IMR-90 (cell line): ENCODE data around the gene USH1G. TPM values are rescaled to one million over a fixed set of nuclear protein-coding genes. Genes with fewer than 3 reads are reported as not detected.

ENCODE experiments used
- ATAC-seq: fragments of 200-7000 bp; cut with Tn5 transposase; 2 replicates; pipeline ENCODE4 v1.9.1; 2020; ENCODE audit warnings: low read depth, mild to moderate bottlenecking, moderate library complexity
- BruUV-seq: library from RNA; stranded (reverse); fragments of 400-500 nt; replicated peaks from 2 replicates; lab custom pipeline; 2021; lab: Mats Ljungman, UMichigan
- CTCF ChIA-PET: fragments of 300-600 bp; formaldehyde crosslinking; extraction: SDS; loops from one replicate; lab custom pipeline; 2021; ENCODE audit warnings: antibody characterized with exemption; lab: Yijun Ruan, JAX
- POLR2A ChIA-PET: fragments of 300-600 bp; sonication (Branson Sonifier 250); formaldehyde crosslinking; loops from one replicate; lab custom pipeline; 2022; ENCODE audit warnings: antibody characterized with exemption; ENCODE audit not compliant: unreplicated experiment; lab: Charles Lee
- DNase-seq: peaks from one replicate; pipeline ENCODE4 v3.0.0; 2013
- H2AFZ ChIP-seq: replicated peaks from 2 replicates; pipeline ENCODE3; 2013; ENCODE audit warnings: low read length, mild to moderate bottlenecking; ENCODE audit not compliant: poor library complexity
- H2AK5ac ChIP-seq: 2 replicates; pipeline ENCODE4 v1.6.1; 2013; ENCODE audit warnings: low read depth, low read length, inconsistent platforms
- H2AK9ac ChIP-seq: replicated peaks from 2 replicates; pipeline ENCODE3; 2013; ENCODE audit warnings: mild to moderate bottlenecking, low read depth, low read length, moderate library complexity; ENCODE audit not compliant: poor library complexity
- H2BK120ac ChIP-seq: 2 replicates; pipeline ENCODE4 v1.6.1; 2013; ENCODE audit warnings: low read depth, low read length, inconsistent platforms
- H2BK15ac ChIP-seq: 3 replicates; pipeline ENCODE4 v1.6.1; 2013; ENCODE audit warnings: low read depth, low read length, inconsistent platforms
- H2BK20ac ChIP-seq: 2 replicates; pipeline ENCODE4 v1.6.1; 2013; ENCODE audit warnings: low read depth, mild to moderate bottlenecking, inconsistent platforms, low read length, moderate library complexity
- H2BK5ac ChIP-seq: 2 replicates; pipeline ENCODE4 v1.6.1; 2013; ENCODE audit warnings: mild to moderate bottlenecking, low read depth, low read length, inconsistent platforms; ENCODE audit not compliant: poor library complexity, severe bottlenecking
- H3K14ac ChIP-seq: replicated peaks from 2 replicates; pipeline ENCODE4 v1.6.1; 2013; ENCODE audit warnings: low read depth, low read length, inconsistent platforms
- H3K18ac ChIP-seq: 2 replicates; pipeline ENCODE4 v1.6.1; 2013; ENCODE audit warnings: low read depth, low read length, control low read depth
- H3K23ac ChIP-seq: 2 replicates; pipeline ENCODE4 v1.6.1; 2013; ENCODE audit warnings: low read depth, low read length, inconsistent platforms
- H3K27ac ChIP-seq: 2 replicates; pipeline ENCODE4 v1.5.1; 2013; ENCODE audit warnings: mild to moderate bottlenecking, control low read depth, low read length; ENCODE audit not compliant: insufficient read depth
- H3K27me3 ChIP-seq: 2 replicates; pipeline ENCODE4 v1.6.1; 2013; ENCODE audit warnings: low read length; ENCODE audit not compliant: control insufficient read depth, insufficient read depth
- H3K36me3 ChIP-seq: 2 replicates; pipeline ENCODE4 v1.6.1; 2013; ENCODE audit warnings: low read length, mixed read lengths; ENCODE audit not compliant: control insufficient read depth, insufficient read depth
- H3K4ac ChIP-seq: 2 replicates; pipeline ENCODE4 v1.6.1; 2013; ENCODE audit warnings: low read depth, low read length, inconsistent platforms
- H3K4me1 ChIP-seq: 2 replicates; pipeline ENCODE4 v1.6.1; 2013; ENCODE audit warnings: low read length, mixed read lengths; ENCODE audit not compliant: control insufficient read depth, insufficient read depth
- H3K4me2 ChIP-seq: 2 replicates; pipeline ENCODE4 v1.6.1; 2013; ENCODE audit warnings: low read depth, mild to moderate bottlenecking, control low read depth, low read length, moderate library complexity
- H3K4me3 ChIP-seq: 2 replicates; pipeline ENCODE4 v1.5.1; 2013; ENCODE audit warnings: low read depth, mild to moderate bottlenecking, control low read depth, low read length, moderate library complexity; ENCODE audit not compliant: insufficient read depth
- H3K56ac ChIP-seq: 2 replicates; pipeline ENCODE4 v1.6.1; 2013; ENCODE audit warnings: low read length, inconsistent platforms; ENCODE audit not compliant: insufficient read depth; ENCODE audit errors: extremely low read depth
- H3K79me1 ChIP-seq, 2 experiments: 2 replicates each; pipeline ENCODE4 v1.6.1; 2013; ENCODE audit warnings: low read length in 2 of 2, inconsistent platforms in 1 of 2, low read depth in 1 of 2
- H3K9ac ChIP-seq: 2 replicates; pipeline ENCODE4 v1.6.1; 2013; ENCODE audit warnings: low read depth, low read length, control low read depth
- H3K9me1 ChIP-seq: 2 replicates; pipeline ENCODE4 v1.6.1; 2013; ENCODE audit warnings: low read length, inconsistent platforms; ENCODE audit not compliant: insufficient read depth
- H3K9me3 ChIP-seq: 2 replicates; pipeline ENCODE4 v1.6.1; 2013; ENCODE audit warnings: low read length; ENCODE audit not compliant: control insufficient read depth, insufficient read depth
- H4K20me1 ChIP-seq: 2 replicates; pipeline ENCODE4 v1.6.1; 2013; ENCODE audit warnings: low read length, inconsistent platforms; ENCODE audit not compliant: insufficient read depth
- H4K5ac ChIP-seq: 2 replicates; pipeline ENCODE4 v1.6.1; 2013; ENCODE audit warnings: mild to moderate bottlenecking, low read depth, low read length, control low read depth
- H4K8ac ChIP-seq, 2 experiments: 2 replicates each; pipeline ENCODE4 v1.6.1; 2013; ENCODE audit warnings: low read depth in 2 of 2, low read length in 2 of 2, control low read depth in 1 of 2, inconsistent platforms in 1 of 2
- H4K91ac ChIP-seq: 2 replicates; pipeline ENCODE4 v1.6.1; 2013; ENCODE audit warnings: low read depth, low read length, inconsistent platforms; ENCODE audit not compliant: insufficient read depth
- BHLHE40 ChIP-seq: fragments of 150-350 bp; IDR thresholded peaks from 2 replicates; pipeline ENCODE4 v1.6.1; 2016; ENCODE audit warnings: mild to moderate bottlenecking, low read depth, low read length
- CEBPB ChIP-seq: IDR thresholded peaks from 2 replicates; pipeline ENCODE4 v1.6.1; 2012; ENCODE audit warnings: low read depth, low read length, improper control_type of control experiment
- CTCF ChIP-seq: conservative IDR thresholded peaks from 2 replicates; pipeline ENCODE4 v1.5.1; 2012; ENCODE audit warnings: mild to moderate bottlenecking, low read depth, low read length, improper control_type of control experiment
- ELK1 ChIP-seq: fragments of 150-350 bp; IDR thresholded peaks from 2 replicates; pipeline ENCODE4 v1.6.1; 2016; ENCODE audit warnings: low read depth, mild to moderate bottlenecking, low read length, moderate library complexity, borderline replicate concordance
- FOS ChIP-seq: fragments of 150-350 bp; IDR thresholded peaks from 2 replicates; pipeline ENCODE4 v1.6.1; 2016; ENCODE audit warnings: low read depth, low read length
- MAZ ChIP-seq: IDR thresholded peaks from 2 replicates; pipeline ENCODE4 v1.6.1; 2012; ENCODE audit warnings: low read depth, mild to moderate bottlenecking, low read length, improper control_type of control experiment, moderate library complexity, borderline replicate concordance
- NFE2L2 ChIP-seq: fragments of 150-350 bp; IDR thresholded peaks from 2 replicates; pipeline ENCODE4 v1.6.1; 2016; ENCODE audit warnings: low read depth, mild to moderate bottlenecking, low read length
- POLR2A ChIP-seq: IDR thresholded peaks from 2 replicates; pipeline ENCODE4 v1.6.1; 2012; ENCODE audit warnings: mild to moderate bottlenecking, low read depth, low read length
- RAD21 ChIP-seq: IDR thresholded peaks from 2 replicates; pipeline ENCODE4 v1.6.1; 2012; ENCODE audit warnings: low read length, improper control_type of control experiment
- RFX5 ChIP-seq: IDR thresholded peaks from 2 replicates; pipeline ENCODE4 v1.8.0; 2012; ENCODE audit warnings: low read depth, mild to moderate bottlenecking, low read length, moderate library complexity
- SMC3 ChIP-seq: fragments of 150-350 bp; IDR thresholded peaks from 2 replicates; pipeline ENCODE4 v1.6.1; 2016; ENCODE audit warnings: low read depth, mild to moderate bottlenecking, antibody characterized with exemption, low read length, moderate library complexity
- WGBS, 2 experiments: methylation state at CpG; one replicate each; pipeline versions ENCODE4 v1.1.5 to v1.1.7; 2013; ENCODE audit warnings: missing lambda C conversion rate in 2 of 2; ENCODE audit not compliant: insufficient read length in 1 of 2; ENCODE audit errors: extremely low coverage in 2 of 2; 5-methylcytosine and 5-hydroxymethylcytosine counted together
- dilution Hi-C: fragments of 300-500 bp; cut with HindIII; formaldehyde crosslinking; loops from one replicate; pipeline ENCODE4 v1.14.3; 2018; ENCODE audit warnings: low sequenced_read_pairs; ENCODE audit not compliant: unreplicated experiment
- in situ Hi-C: fragments of 300-500 bp; cut with MboI; formaldehyde crosslinking; loops from 3 replicates; pipeline ENCODE4 v1.14.3; 2019; ENCODE audit warnings: low sequenced_read_pairs, inconsistent platforms, mixed read lengths
- intact Hi-C: fragments of 100-400 bp; cut with micrococcal nuclease; formaldehyde crosslinking; loops from 2 replicates; pipeline ENCODE4 v1.10.0; 2022
- polyA plus RNA-seq, 3 experiments: library from polyadenylated mRNA; depleted of rRNA; stranded (reverse); fragments of >200 nt; gene quantifications; 2 replicates each; pipeline ENCODE4 v1.2.3, GENCODE V29; 2012; ENCODE audit warnings: low replicate concordance in 1 of 3
- total RNA-seq: library from RNA; depleted of rRNA; stranded (reverse); fragments of >200 nt; gene quantifications from 2 replicates; pipeline ENCODE4 v1.2.3, GENCODE V29; 2012

USH1G gene
- total and polyA plus RNA-seq, 2 of the 4 experiments (the other 2 are of a cell fraction) = not detected

- Histone ChIP-seq H3K4me3 (no peak overlapping the region), H2AK5ac (no peak overlapping the region), H3K79me1 (no peaks in the 10 kb centered on the region), H3K56ac (no peak overlapping the region), H4K91ac (no peak overlapping the region), H2BK5ac (no peak overlapping the region), H3K27ac (no peak overlapping the region), H3K36me3 (no peaks in the 10 kb centered on the region), H4K8ac (no peak overlapping the region), H2BK120ac (no peak overlapping the region), H3K27me3 (peaks cover 43% of the 10 kb centered on the region), H3K4me2 (no peak overlapping the region), H4K5ac (no peak overlapping the region), H2BK15ac (no peak overlapping the region), H3K4me1 (no peaks in the 10 kb centered on the region), H3K23ac (no peak overlapping the region), H3K9me1 (no peaks in the 10 kb centered on the region), H4K20me1 (no peaks in the 10 kb centered on the region), H2BK20ac (no peak overlapping the region), H2AK9ac (no peak overlapping the region), H3K18ac (no peak overlapping the region), H3K9me3 (no peaks in the 10 kb centered on the region), H3K4ac (no peak overlapping the region), H3K9ac (no peak overlapping the region), H3K14ac (no peak overlapping the region), H2AFZ (no peak overlapping the region)
- in situ Hi-C loops = no loop called here
- DNase-seq = no peak
- TF ChIP-seq CEBPB = no peak
- TF ChIP-seq BHLHE40 = no peak
- TF ChIP-seq POLR2A = no peak
- no peak for TF ChIP-seq ELK1
- no peak for TF ChIP-seq MAZ
- no peak for TF ChIP-seq RAD21
- no peak for TF ChIP-seq SMC3
- no peak for TF ChIP-seq FOS
- no peak for TF ChIP-seq NFE2L2
- TF ChIP-seq RFX5 = no peak
- TF ChIP-seq CTCF = no peak
- dilution Hi-C loops = no loop called here
- ChIA-PET POLR2A (no interaction called here), CTCF (no interaction called here)
- WGBS, 2 experiments = 0% methylated on average over 1 of the region's 14 CpGs; no CpG with 5 or more reads in 1 of the 2 experiments
- no peak for ATAC-seq
- intact Hi-C loops = no loop called here
- no TSS peak for BruUV-seq
Observed at GRCh38 chr17:74901353-74902135, 21.5 kb downstream of the USH1G start.
